Left lung (tissue), 10 donors: ENCODE results near the gene TBC1D14. TPM values are rescaled to one million over a fixed set of nuclear protein-coding genes. Genes with fewer than 3 reads are reported as not detected.

Source experiments
- ATAC-seq: fragments of 200-7000 bp; cut with Tn5 transposase; one replicate; pipeline ENCODE4 v1.9.1; 2020; ENCODE audit warnings: moderate library complexity
- DNase-seq, 4 donors: peaks; one replicate each; pipeline ENCODE4 v3.0.0-alpha.2; 2013 to 2020
- H3K27ac ChIP-seq, 2 donors: fragments of 200-600 bp; sonication (generic) in 1 of 2; one replicate each; pipeline versions ENCODE4 v1.5.0 to v1.8.0; 2020 to 2021
- H3K27me3 ChIP-seq, 2 donors: fragments of 200-600 bp; sonication (generic) in 1 of 2; one replicate each; pipeline versions ENCODE4 v1.5.0 to v1.8.0; 2020 to 2021
- H3K36me3 ChIP-seq, 2 donors: fragments of 200-600 bp; sonication (generic) in 1 of 2; one replicate each; pipeline versions ENCODE4 v1.5.0 to v1.8.0; 2020 to 2021
- H3K4me1 ChIP-seq, 2 donors: fragments of 200-600 bp; one replicate each; pipeline ENCODE4 v1.8.0; 2021
- H3K4me3 ChIP-seq, 2 donors: fragments of 200-600 bp; sonication (generic) in 1 of 2; one replicate each; pipeline versions ENCODE4 v1.5.0 to v1.8.0; 2020 to 2021; ENCODE audit warnings: mild to moderate bottlenecking in 1 of 2
- H3K9me3 ChIP-seq, 2 donors: fragments of 200-600 bp; sonication (generic) in 1 of 2; one replicate each; pipeline versions ENCODE4 v1.5.0 to v1.8.0; 2020 to 2021
- CTCF ChIP-seq, 2 donors: fragments of 200-600 bp; sonication (generic) in 1 of 2; IDR thresholded peaks; one replicate each; pipeline versions ENCODE4 v1.5.0 to v1.8.0; 2021; ENCODE audit warnings: antibody characterized with exemption in 2 of 2
- intact Hi-C, 2 donors: fragments of 100-400 bp; cut with DNase I; formaldehyde crosslinking; loops; one replicate each; pipeline versions ENCODE4 v1.11.2 to v1.14.2; 2022
- polyA plus RNA-seq, 6 donors: library from polyadenylated mRNA; unstranded; fragments of 120-200 nt; gene quantifications; one replicate each; pipeline ENCODE4 v1.2.1, GENCODE V29; 2013; ENCODE audit not compliant: insufficient read length in 6 of 6
- total RNA-seq, 2 donors: library from RNA; stranded (reverse); fragmentation: NEBNext Ultra II Directional; extraction: Animal tissue kit (Norgen Biotek cat#: 25700); gene quantifications; one replicate each; pipeline ENCODE4 v1.2.1, GENCODE V29; 2021
- donor health status: DM: no; HTN: yes; CAD: no.
- donor health status: DM: no; HTN: no; CAD: no.

Gene TBC1D14
- total and polyA plus RNA-seq, 8 donors, result 39.2 to 73.4 (median 45.1) TPM

DNA sequence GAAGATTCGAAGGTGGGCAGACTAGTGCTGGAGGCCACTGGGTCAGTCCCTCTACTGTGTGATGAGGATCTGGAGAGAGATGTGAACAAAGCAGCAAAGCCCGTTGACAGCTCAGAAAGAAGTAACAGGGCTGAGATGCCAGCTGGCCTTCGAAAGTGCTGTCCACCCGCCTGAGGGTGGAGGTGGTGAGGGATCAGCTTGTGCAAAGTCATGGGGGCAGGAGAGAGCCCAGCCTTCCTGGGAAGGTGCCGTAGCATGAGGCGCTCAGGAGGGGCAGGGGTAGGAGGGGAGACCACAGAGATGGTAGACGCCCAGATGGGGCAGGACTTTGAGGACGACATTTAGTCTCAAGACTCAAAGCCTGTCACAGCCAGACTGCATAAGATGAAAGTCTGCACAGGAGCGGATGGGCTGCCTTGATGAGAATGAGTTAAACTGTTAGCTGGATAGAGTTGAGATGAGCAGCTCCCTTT lies 19.7 kb downstream of the TBC1D14 start:
- Histone ChIP-seq H3K4me3 (no peak overlapping the region), H3K27me3 (no peaks in the 10 kb centered on the region), H3K36me3 (peaks cover 0 to 15% of the 10 kb centered on the region in 2 donors), H3K9me3 (no peaks in the 10 kb centered on the region), H3K27ac (peak overlapping the region in 1 of 2 donors; percentile 56), H3K4me1 (peaks cover 17 to 77% of the 10 kb centered on the region in 2 donors)
- intact Hi-C loops, result no loop called here
- no peak for TF ChIP-seq CTCF (IDR thresholded peaks at IDR 0.05)
- DNase-seq, result no peak
- ATAC-seq, result no peak

- no peak for TF ChIP-seq CTCF (IDR thresholded peaks at IDR 0.05)
Observed at GRCh38 chr4:6929812-6930464, 20.3 kb downstream of the TBC1D14 start.

DNA sequence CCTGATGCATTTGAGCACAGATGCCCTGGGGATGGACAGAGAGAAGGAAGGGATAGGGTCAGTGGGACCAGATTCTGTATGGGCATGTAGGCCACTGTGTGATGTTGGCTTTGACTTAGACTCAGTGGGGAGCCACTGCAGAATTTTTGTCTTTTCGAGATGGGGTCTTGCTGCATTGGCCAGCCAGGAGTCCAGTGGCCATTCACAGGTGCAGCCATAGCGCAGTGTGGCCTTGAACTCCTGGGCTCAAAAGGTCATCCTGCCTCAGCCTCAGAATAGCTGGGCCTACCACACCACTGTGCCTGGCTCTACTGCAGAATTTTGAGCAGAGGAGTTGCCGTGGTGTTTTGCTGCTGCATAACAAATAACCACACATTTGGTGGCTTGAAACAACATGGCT lies 22.8 kb downstream of the TBC1D14 start:
- ATAC-seq, result no peak
- intact Hi-C loops, result no loop called here
- peaks cover 7 to 69% of the 10 kb centered on the region in 2 donors for H3K4me1 ChIP-seq
- H3K9me3 ChIP-seq, result no peaks in the 10 kb centered on the region
- no peak overlapping the region for H3K27ac ChIP-seq
- H3K36me3 ChIP-seq, result peaks cover 0 to 6% of the 10 kb centered on the region in 2 donors
- DNase-seq, result no peak
- no peak for TF ChIP-seq CTCF (IDR thresholded peaks at IDR 0.05)
- no peak overlapping the region for H3K4me3 ChIP-seq
- H3K27me3 ChIP-seq, result no peaks in the 10 kb centered on the region

More at GRCh38 chr4:6929812-6930464, 20.3 kb downstream of the TBC1D14 start:
- Histone ChIP-seq H3K4me1 (peaks cover 17 to 73% of the 10 kb centered on the region in 2 donors), H3K4me3 (no peak overlapping the region), H3K27ac (peak overlapping the region in 1 of 2 donors; percentile 56), H3K36me3 (peaks cover 0 to 9% of the 10 kb centered on the region in 2 donors), H3K27me3 (no peaks in the 10 kb centered on the region), H3K9me3 (no peaks in the 10 kb centered on the region)
- no peak for ATAC-seq
- intact Hi-C loops, result no loop called here
- no peak for DNase-seq

- Histone ChIP-seq H3K4me1 (peaks cover 4 to 69% of the 10 kb centered on the region in 2 donors), H3K27ac (no peak overlapping the region), H3K27me3 (no peaks in the 10 kb centered on the region), H3K36me3 (peaks cover 0 to 6% of the 10 kb centered on the region in 2 donors), H3K4me3 (no peak overlapping the region), H3K9me3 (no peaks in the 10 kb centered on the region)
- intact Hi-C loops, result no loop called here
- no peak for DNase-seq
- TF ChIP-seq CTCF (IDR thresholded peaks at IDR 0.05), result no peak
- no peak for ATAC-seq
Observed at GRCh38 chr4:6932918-6933317, 23.3 kb downstream of the TBC1D14 start.

- Histone ChIP-seq H3K4me1 (peaks cover 0 to 69% of the 10 kb centered on the region in 2 donors), H3K9me3 (no peaks in the 10 kb centered on the region), H3K27ac (no peak overlapping the region), H3K4me3 (no peak overlapping the region), H3K36me3 (peaks cover 0 to 6% of the 10 kb centered on the region in 2 donors), H3K27me3 (no peaks in the 10 kb centered on the region)
- TF ChIP-seq CTCF (IDR thresholded peaks at IDR 0.05), result no peak
- intact Hi-C loops, result no loop called here
- ATAC-seq (no peak), DNase-seq (no peak)
Observed at GRCh38 chr4:6933691-6934430, 24.2 kb downstream of the TBC1D14 start.
